HepG2 (cell line): ENCODE data around the gene NUP153. TPM values are rescaled to one million over a fixed set of nuclear protein-coding genes. Genes with fewer than 3 reads are reported as not detected.

Experiments
- HMGXB3 ChIP-seq: sonication (generic); formaldehyde crosslinking; IDR thresholded peaks from 2 replicates; pipeline ENCODE4 v1.4.0; 2020; ENCODE audit warnings: missing genetic modification reagents, borderline replicate concordance
- JUNB ChIP-seq: sonication (generic); formaldehyde crosslinking; IDR thresholded peaks from 2 replicates; pipeline ENCODE4 v1.8.0; 2022; ENCODE audit warnings: missing genetic modification reagents, mild to moderate bottlenecking, borderline replicate concordance
- MTA3 ChIP-seq: sonication (generic); formaldehyde crosslinking; IDR thresholded peaks from 2 replicates; pipeline ENCODE4 v1.4.0; 2020; ENCODE audit warnings: missing genetic modification reagents
- MYPOP ChIP-seq: sonication (generic); formaldehyde crosslinking; IDR thresholded peaks from 2 replicates; pipeline ENCODE4 v1.8.1; 2023; ENCODE audit warnings: mild to moderate bottlenecking, moderate library complexity, missing genetic modification reagents
- POLR2AphosphoS2 ChIP-seq: IDR thresholded peaks from 2 replicates; pipeline ENCODE4 v1.6.1; 2011; ENCODE audit warnings: low read depth, low read length, improper control_type of control experiment
- PRMT3 ChIP-seq: sonication (generic); formaldehyde crosslinking; IDR thresholded peaks from 2 replicates; pipeline ENCODE4 v1.8.1; 2022; ENCODE audit warnings: low read depth, mild to moderate bottlenecking, moderate library complexity, missing genetic modification reagents, borderline replicate concordance
- RBM22 ChIP-seq: fragments of 200-400 bp; formaldehyde crosslinking; optimal IDR thresholded peaks from 2 replicates; pipeline ENCODE3; 2017; ENCODE audit warnings: mild to moderate bottlenecking, low read length, moderate library complexity
- REL ChIP-seq: sonication (generic); formaldehyde crosslinking; conservative IDR thresholded peaks from 2 replicates; pipeline ENCODE4 v1.8.0; 2022; ENCODE audit warnings: mild to moderate bottlenecking, missing genetic modification reagents, moderate library complexity
- SCMH1 ChIP-seq: sonication (generic); formaldehyde crosslinking; IDR thresholded peaks from 2 replicates; pipeline ENCODE4 v1.9.0; 2021; ENCODE audit warnings: missing genetic modification reagents, mild to moderate bottlenecking, borderline replicate concordance
- TFDP2 ChIP-seq: sonication (generic); formaldehyde crosslinking; IDR thresholded peaks from 2 replicates; pipeline ENCODE4 v1.4.0; 2020; ENCODE audit warnings: missing genetic modification reagents
- ZBTB20 ChIP-seq: sonication (generic); formaldehyde crosslinking; IDR thresholded peaks from 2 replicates; pipeline ENCODE4 v1.8.1; 2023; ENCODE audit warnings: missing genetic modification reagents, low read depth, mild to moderate bottlenecking, borderline replicate concordance
- ZFP90 ChIP-seq: sonication (generic); formaldehyde crosslinking; IDR thresholded peaks from 2 replicates; pipeline ENCODE4 v1.8.0; 2022; ENCODE audit warnings: missing genetic modification reagents, mild to moderate bottlenecking, inconsistent platforms, borderline replicate concordance
- ZNF224 ChIP-seq: sonication (generic); formaldehyde crosslinking; IDR thresholded peaks from 2 replicates; pipeline ENCODE4 v1.5.0; 2020; ENCODE audit warnings: mild to moderate bottlenecking, missing genetic modification reagents
- ZNF367 ChIP-seq: sonication (generic); formaldehyde crosslinking; IDR thresholded peaks from 2 replicates; pipeline ENCODE4 v1.4.0; 2020; ENCODE audit warnings: missing genetic modification reagents, borderline replicate concordance
- ZNF441 ChIP-seq: sonication (generic); formaldehyde crosslinking; IDR thresholded peaks from 2 replicates; pipeline ENCODE4 v1.7.0; 2021; ENCODE audit warnings: missing genetic modification reagents, borderline replicate concordance
- ZNF547 ChIP-seq: sonication (generic); formaldehyde crosslinking; IDR thresholded peaks from 2 replicates; pipeline ENCODE4 v1.5.1; 2020; ENCODE audit warnings: mild to moderate bottlenecking, missing genetic modification reagents
- ZNF564 ChIP-seq: sonication (generic); formaldehyde crosslinking; IDR thresholded peaks from 2 replicates; pipeline ENCODE4 v1.8.1; 2023; ENCODE audit warnings: mild to moderate bottlenecking, missing genetic modification reagents
- ZNF724P ChIP-seq: sonication (generic); formaldehyde crosslinking; IDR thresholded peaks from 2 replicates; pipeline ENCODE4 v1.8.0; 2022; ENCODE audit warnings: missing genetic modification reagents, borderline replicate concordance
- ZNF777 ChIP-seq: sonication (generic); formaldehyde crosslinking; IDR thresholded peaks from 2 replicates; pipeline ENCODE4 v1.4.0; 2020; ENCODE audit warnings: missing genetic modification reagents
- polyA plus RNA-seq, 8 experiments: library from polyadenylated mRNA; depleted of rRNA in 3 of 8; stranded (reverse) in 7 of 8; unstranded in 1 of 8; fragments of >200 nt; fragmentation: Illumina TruSeq in 4 of 8; extraction: Trizol in 4 of 8; gene quantifications; 2 replicates each; pipeline versions ENCODE4 v1.2.1 to v1.2.3, GENCODE V29; 2011 to 2016; ENCODE audit warnings: low read depth in 4 of 8, missing spikeins in 1 of 8, mixed read lengths in 1 of 8; ENCODE audit not compliant: insufficient read depth in 1 of 8
- total RNA-seq, 5 experiments: library from RNA; depleted of rRNA; stranded (reverse); fragments of >200 nt; fragmentation: Illumina TruSeq; extraction: Trizol; gene quantifications; 2 replicates each; pipeline ENCODE4 v1.2.3, GENCODE V29; 2016; ENCODE audit warnings: low read depth in 1 of 5

The NUP153 gene
- total and polyA plus RNA-seq, 2 of the 13 experiments (the other 11 are each of a cell fraction or from before 2014, with no cell fraction given), result 29.8 to 55.2 TPM

- peak; percentile 38 for TF ChIP-seq MYPOP (CRISPR knock-in tag)
- no peak for TF ChIP-seq SCMH1 (CRISPR knock-in tag)
- TF ChIP-seq ZNF724P (CRISPR knock-in tag), result peak; percentile 87
- 0 out of 2 replicates have a peak, but pooled peaks have one; percentile 55 for TF ChIP-seq ZNF224 (CRISPR knock-in tag)
- TF ChIP-seq PRMT3 (CRISPR knock-in tag), result 0 out of 2 replicates have a peak, but pooled peaks have one; percentile 10
- TF ChIP-seq MTA3 (CRISPR knock-in tag), result no peak
- no peak for TF ChIP-seq ZNF367 (CRISPR knock-in tag)
- TF ChIP-seq TFDP2 (CRISPR knock-in tag), result peak; percentile 81
- TF ChIP-seq HMGXB3 (CRISPR knock-in tag), result no peak
- 0 out of 2 replicates have a peak, but pooled peaks have one; percentile 5 for TF ChIP-seq REL
- TF ChIP-seq ZFP90 (CRISPR knock-in tag), result peak; percentile 24; the same call in 1 of the 2 replicates
- TF ChIP-seq ZNF564 (CRISPR knock-in tag), result 0 out of 2 replicates have a peak, but pooled peaks have one; percentile 44
- TF ChIP-seq ZNF777 (CRISPR knock-in tag), result peak; percentile 53
- TF ChIP-seq POLR2AphosphoS2, result no peak
- 0 out of 2 replicates have a peak, but pooled peaks have one; percentile 0 for TF ChIP-seq ZNF547 (CRISPR knock-in tag)
- no peak for TF ChIP-seq ZNF441 (CRISPR knock-in tag)
- 0 out of 2 replicates have a peak, but pooled peaks have one; percentile 57 for TF ChIP-seq ZBTB20 (CRISPR knock-in tag)
- no peak for TF ChIP-seq RBM22
- 0 out of 2 replicates have a peak, but pooled peaks have one; percentile 44 for TF ChIP-seq JUNB
Observed at GRCh38 chr6:17705778-17706579, 746 bp downstream of the NUP153 start (continued).
